HG03066 (cell line): Measurements from ENCODE around the gene PRL.

Experiments
- ATAC-seq: cut with Tn5 transposase; IDR thresholded peaks from one replicate; pipeline ENCODE4 v1.9.1; 2021; ENCODE audit warnings: low read depth; ENCODE audit not compliant: unreplicated experiment

Gene PRL

GRCh38 chr6:22296067-22296466, 769 bp downstream of the PRL start:
- ATAC-seq, result no peak

- no peak for ATAC-seq
Measured at GRCh38 chr6:22295145-22295544, 1.7 kb downstream of the PRL start.

GRCh38 chr6:22294301-22294700, 2.5 kb downstream of the PRL start:
- no peak for ATAC-seq

GRCh38 chr6:22290045-22290444, 6.8 kb downstream of the PRL start:
- no peak for ATAC-seq

- no peak for ATAC-seq
Measured at GRCh38 chr6:22288721-22289120, 8.1 kb downstream of the PRL start.

- ATAC-seq, result no peak
Measured at GRCh38 chr6:22284666-22285065, 12.2 kb downstream of the PRL start.

GRCh38 chr6:22281341-22282085, 15.3 kb downstream of the PRL start:
- ATAC-seq, result no peak

- ATAC-seq, result no peak
Measured at GRCh38 chr6:22279427-22279826, 17.4 kb downstream of the PRL start.

- ATAC-seq, result peak; percentile 82
Measured at GRCh38 chr6:22271081-22271480, 25.8 kb downstream of the PRL start.

GRCh38 chr6:22263748-22264147, 33.1 kb downstream of the PRL start:
- no peak for ATAC-seq

GRCh38 chr6:22254886-22255285, 42.0 kb downstream of the PRL start:
- no peak for ATAC-seq

GRCh38 chr6:22253955-22254655, 42.7 kb downstream of the PRL start:
- ATAC-seq, result no peak

GRCh38 chr6:22251348-22251747, 45.5 kb downstream of the PRL start:
- no peak for ATAC-seq

- no peak for ATAC-seq
Measured at GRCh38 chr6:22250486-22250885, 46.4 kb downstream of the PRL start.

GRCh38 chr6:22249711-22250350, 47.0 kb downstream of the PRL start:
- ATAC-seq, result no peak

GRCh38 chr6:22248513-22249308, 48.1 kb downstream of the PRL start:
- ATAC-seq, result no peak

- no peak for ATAC-seq
Measured at GRCh38 chr6:22247916-22248482, 48.8 kb downstream of the PRL start.

GRCh38 chr6:22240025-22240424, 56.8 kb downstream of the PRL start:
- no peak for ATAC-seq

- ATAC-seq, result no peak
Measured at GRCh38 chr6:22239261-22239921, 57.4 kb downstream of the PRL start.

- ATAC-seq, result no peak
Measured at GRCh38 chr6:22238861-22239260, 58.0 kb downstream of the PRL start.
